ENCODE measurements around the gene DOLPP1. TPM values are rescaled to one million over a fixed set of nuclear protein-coding genes. Genes with fewer than 3 reads are reported as not detected.
A peak's percentile ranks its signal among the peaks of the same experiment; 100 is the strongest.

Gene DOLPP1
- total and polyA plus RNA-seq, 2 of the 13 experiments (the other 11 are each of a cell fraction or from before 2014, with no cell fraction given): 21.0 to 34.1 TPM

DNA sequence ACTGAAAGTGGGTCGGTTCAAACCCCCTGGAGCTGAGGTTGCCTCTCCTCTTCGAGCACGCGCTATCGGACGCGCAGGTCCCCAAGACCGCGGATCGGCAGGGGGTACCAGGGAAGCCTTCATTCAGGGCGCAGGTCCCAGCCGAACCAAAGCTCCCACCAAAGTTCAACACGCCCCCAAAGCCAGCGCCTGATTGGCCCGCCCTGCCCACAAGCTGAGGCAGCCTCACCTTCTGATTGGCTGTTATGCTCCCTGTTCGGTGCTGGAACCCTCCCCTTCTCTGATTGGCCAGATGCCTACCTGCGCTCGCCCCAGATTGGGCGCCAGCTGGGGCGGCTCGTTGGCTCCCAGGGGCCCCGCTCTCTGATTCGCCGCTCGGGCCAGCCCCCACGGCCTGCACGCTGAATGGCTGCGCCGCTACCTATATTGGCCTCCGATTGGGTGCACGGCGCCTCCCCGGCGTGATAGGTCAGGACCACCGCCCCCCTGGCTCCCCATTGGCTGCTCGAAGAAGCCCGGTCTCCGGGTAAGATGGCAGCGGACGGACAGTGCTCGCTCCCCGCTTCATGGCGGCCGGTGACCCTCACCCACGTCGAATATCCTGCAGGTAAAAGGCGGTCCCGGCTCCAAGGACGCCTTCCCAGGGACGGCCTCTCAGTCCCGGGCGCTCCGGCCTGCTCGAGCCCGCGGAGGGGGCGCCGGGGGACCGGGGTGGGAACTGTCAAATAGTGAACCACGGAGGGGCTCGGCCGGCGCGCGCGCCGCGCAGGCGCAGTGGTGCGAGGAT is at the start of gene DOLPP1 (continued):
- TF ChIP-seq SRSF1 (optimal IDR thresholded peaks at IDR 0.05; ENCODE audit: low read depth, low read length): no peak
- TF ChIP-seq ZFP36 (IDR thresholded peaks at IDR 0.05; ENCODE audit: borderline replicate concordance, low read depth, low read length, partially characterized antibody): no peak
- TF ChIP-seq, protein P1, sequence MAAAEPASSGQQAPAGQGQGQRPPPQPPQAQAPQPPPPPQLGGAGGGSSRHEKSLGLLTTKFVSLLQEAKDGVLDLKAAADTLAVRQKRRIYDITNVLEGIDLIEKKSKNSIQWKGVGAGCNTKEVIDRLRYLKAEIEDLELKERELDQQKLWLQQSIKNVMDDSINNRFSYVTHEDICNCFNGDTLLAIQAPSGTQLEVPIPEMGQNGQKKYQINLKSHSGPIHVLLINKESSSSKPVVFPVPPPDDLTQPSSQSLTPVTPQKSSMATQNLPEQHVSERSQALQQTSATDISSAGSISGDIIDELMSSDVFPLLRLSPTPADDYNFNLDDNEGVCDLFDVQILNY (CRISPR knock-in tag; conservative IDR thresholded peaks at IDR 0.05): 0 out of 2 replicates have a peak, but pooled peaks have one; percentile 62
- TF ChIP-seq HNF4G (IDR thresholded peaks at IDR 0.05; ENCODE audit: borderline replicate concordance, low read depth, low read length): no peak
- TF ChIP-seq HNF4G (CRISPR knock-in tag; IDR thresholded peaks at IDR 0.05; ENCODE audit: borderline replicate concordance, low read depth): no peak
- peak; percentile 91 for TF ChIP-seq SAP130 (CRISPR knock-in tag; IDR thresholded peaks at IDR 0.05; ENCODE audit: low read depth)
- TF ChIP-seq AGO1 (IDR thresholded peaks at IDR 0.05; ENCODE audit: low read depth, low read length, poor library complexity, severe bottlenecking): no peak
- TF ChIP-seq, protein P2, sequence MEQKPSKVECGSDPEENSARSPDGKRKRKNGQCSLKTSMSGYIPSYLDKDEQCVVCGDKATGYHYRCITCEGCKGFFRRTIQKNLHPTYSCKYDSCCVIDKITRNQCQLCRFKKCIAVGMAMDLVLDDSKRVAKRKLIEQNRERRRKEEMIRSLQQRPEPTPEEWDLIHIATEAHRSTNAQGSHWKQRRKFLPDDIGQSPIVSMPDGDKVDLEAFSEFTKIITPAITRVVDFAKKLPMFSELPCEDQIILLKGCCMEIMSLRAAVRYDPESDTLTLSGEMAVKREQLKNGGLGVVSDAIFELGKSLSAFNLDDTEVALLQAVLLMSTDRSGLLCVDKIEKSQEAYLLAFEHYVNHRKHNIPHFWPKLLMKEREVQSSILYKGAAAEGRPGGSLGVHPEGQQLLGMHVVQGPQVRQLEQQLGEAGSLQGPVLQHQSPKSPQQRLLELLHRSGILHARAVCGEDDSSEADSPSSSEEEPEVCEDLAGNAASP (CRISPR knock-in tag; IDR thresholded peaks at IDR 0.05; ENCODE audit: borderline replicate concordance): no peak
- no peak for TF ChIP-seq ZBTB1 (CRISPR knock-in tag; IDR thresholded peaks at IDR 0.05; ENCODE audit: borderline replicate concordance)
- 0 out of 2 replicates have a peak, but pooled peaks have one; percentile 39 for TF ChIP-seq ZNF335 (CRISPR knock-in tag; IDR thresholded peaks at IDR 0.05)
- peak; percentile 70 for TF ChIP-seq MXD4 (CRISPR knock-in tag; IDR thresholded peaks at IDR 0.05)
- TF ChIP-seq, protein P3, sequence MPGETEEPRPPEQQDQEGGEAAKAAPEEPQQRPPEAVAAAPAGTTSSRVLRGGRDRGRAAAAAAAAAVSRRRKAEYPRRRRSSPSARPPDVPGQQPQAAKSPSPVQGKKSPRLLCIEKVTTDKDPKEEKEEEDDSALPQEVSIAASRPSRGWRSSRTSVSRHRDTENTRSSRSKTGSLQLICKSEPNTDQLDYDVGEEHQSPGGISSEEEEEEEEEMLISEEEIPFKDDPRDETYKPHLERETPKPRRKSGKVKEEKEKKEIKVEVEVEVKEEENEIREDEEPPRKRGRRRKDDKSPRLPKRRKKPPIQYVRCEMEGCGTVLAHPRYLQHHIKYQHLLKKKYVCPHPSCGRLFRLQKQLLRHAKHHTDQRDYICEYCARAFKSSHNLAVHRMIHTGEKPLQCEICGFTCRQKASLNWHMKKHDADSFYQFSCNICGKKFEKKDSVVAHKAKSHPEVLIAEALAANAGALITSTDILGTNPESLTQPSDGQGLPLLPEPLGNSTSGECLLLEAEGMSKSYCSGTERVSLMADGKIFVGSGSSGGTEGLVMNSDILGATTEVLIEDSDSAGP (CRISPR knock-in tag; IDR thresholded peaks at IDR 0.05; ENCODE audit: borderline replicate concordance): peak; percentile 46; the same call in 1 of the 2 replicates
- no peak for TF ChIP-seq PITX1 (CRISPR knock-in tag; IDR thresholded peaks at IDR 0.05)
- TF ChIP-seq ZNF546 (CRISPR knock-in tag; conservative IDR thresholded peaks at IDR 0.05): no peak
- no peak for TF ChIP-seq NCOA1 (CRISPR knock-in tag; IDR thresholded peaks at IDR 0.05)
- no peak for TF ChIP-seq CHCHD3 (CRISPR knock-in tag; IDR thresholded peaks at IDR 0.05)
- TF ChIP-seq ZNF367 (CRISPR knock-in tag; IDR thresholded peaks at IDR 0.05; ENCODE audit: borderline replicate concordance): no peak
- TF ChIP-seq, protein P4, sequence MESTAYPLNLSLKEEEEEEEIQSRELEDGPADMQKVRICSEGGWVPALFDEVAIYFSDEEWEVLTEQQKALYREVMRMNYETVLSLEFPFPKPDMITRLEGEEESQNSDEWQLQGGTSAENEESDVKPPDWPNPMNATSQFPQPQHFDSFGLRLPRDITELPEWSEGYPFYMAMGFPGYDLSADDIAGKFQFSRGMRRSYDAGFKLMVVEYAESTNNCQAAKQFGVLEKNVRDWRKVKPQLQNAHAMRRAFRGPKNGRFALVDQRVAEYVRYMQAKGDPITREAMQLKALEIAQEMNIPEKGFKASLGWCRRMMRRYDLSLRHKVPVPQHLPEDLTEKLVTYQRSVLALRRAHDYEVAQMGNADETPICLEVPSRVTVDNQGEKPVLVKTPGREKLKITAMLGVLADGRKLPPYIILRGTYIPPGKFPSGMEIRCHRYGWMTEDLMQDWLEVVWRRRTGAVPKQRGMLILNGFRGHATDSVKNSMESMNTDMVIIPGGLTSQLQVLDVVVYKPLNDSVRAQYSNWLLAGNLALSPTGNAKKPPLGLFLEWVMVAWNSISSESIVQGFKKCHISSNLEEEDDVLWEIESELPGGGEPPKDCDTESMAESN (CRISPR knock-in tag; conservative IDR thresholded peaks at IDR 0.05): peak; percentile 21; the same call in 1 of the 2 replicates
- TF ChIP-seq, protein P5, sequence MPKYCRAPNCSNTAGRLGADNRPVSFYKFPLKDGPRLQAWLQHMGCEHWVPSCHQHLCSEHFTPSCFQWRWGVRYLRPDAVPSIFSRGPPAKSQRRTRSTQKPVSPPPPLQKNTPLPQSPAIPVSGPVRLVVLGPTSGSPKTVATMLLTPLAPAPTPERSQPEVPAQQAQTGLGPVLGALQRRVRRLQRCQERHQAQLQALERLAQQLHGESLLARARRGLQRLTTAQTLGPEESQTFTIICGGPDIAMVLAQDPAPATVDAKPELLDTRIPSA (CRISPR knock-in tag; IDR thresholded peaks at IDR 0.05; ENCODE audit: borderline replicate concordance): no peak
- TF ChIP-seq, protein P6, sequence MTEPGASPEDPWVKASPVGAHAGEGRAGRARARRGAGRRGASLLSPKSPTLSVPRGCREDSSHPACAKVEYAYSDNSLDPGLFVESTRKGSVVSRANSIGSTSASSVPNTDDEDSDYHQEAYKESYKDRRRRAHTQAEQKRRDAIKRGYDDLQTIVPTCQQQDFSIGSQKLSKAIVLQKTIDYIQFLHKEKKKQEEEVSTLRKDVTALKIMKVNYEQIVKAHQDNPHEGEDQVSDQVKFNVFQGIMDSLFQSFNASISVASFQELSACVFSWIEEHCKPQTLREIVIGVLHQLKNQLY (CRISPR knock-in tag; IDR thresholded peaks at IDR 0.05): no peak
- no peak for TF ChIP-seq ZNF773 (CRISPR knock-in tag; IDR thresholded peaks at IDR 0.05; ENCODE audit: borderline replicate concordance)
- TF ChIP-seq MEIS1 (CRISPR knock-in tag; IDR thresholded peaks at IDR 0.05; ENCODE audit: borderline replicate concordance): peak; percentile 73; the same call in 1 of the 2 replicates

All from HepG2 (cell line).